Measurements from ENCODE around the gene IL20RB. TPM values are rescaled to one million over a fixed set of nuclear protein-coding genes. Genes with fewer than 3 reads are reported as not detected.
A peak's percentile ranks its signal among the peaks of the same experiment; 100 is the strongest.

IL20RB gene
- total RNA-seq (2016; rRNA removed; fragmentation: Illumina TruSeq; extraction: Trizol) = 0.22 and 0.34 TPM in 2 replicates
- total RNA-seq (2016; cell fraction: cytosol; rRNA removed; fragmentation: Illumina TruSeq; extraction: Trizol; ENCODE audit: low read depth) = 0.53 and 0.91 TPM in 2 replicates
- total RNA-seq (2016; cell fraction: insoluble cytoplasmic fraction; rRNA removed; fragmentation: Illumina TruSeq; extraction: Trizol) = 0.42 and 0.48 TPM in 2 replicates
- total RNA-seq (2016; cell fraction: membrane; rRNA removed; fragmentation: Illumina TruSeq; extraction: Trizol) = 0.37 and 0.45 TPM in 2 replicates
- total RNA-seq (2016; cell fraction: nucleus; rRNA removed; fragmentation: Illumina TruSeq; extraction: Trizol) = 0.68 and 1.5 TPM in 2 replicates
- polyA plus RNA-seq (2011; rRNA removed) = 0.32 and 0.37 TPM in 2 replicates
- 0.22 and 0.24 TPM in 2 replicates for polyA plus RNA-seq (2011; cell fraction: cytosol; rRNA removed)
- polyA plus RNA-seq (2011; cell fraction: nucleus; rRNA removed) = 0.63 and 0.69 TPM in 2 replicates
- 0.17 and 0.27 TPM in 2 replicates for polyA plus RNA-seq (2012)
- polyA plus RNA-seq (2016; cell fraction: cytosol; fragmentation: Illumina TruSeq; extraction: Trizol; ENCODE audit: low read depth) = 0.06 TPM in 1 of 2 replicates, not detected in the other
- polyA plus RNA-seq (2016; cell fraction: insoluble cytoplasmic fraction; fragmentation: Illumina TruSeq; extraction: Trizol; ENCODE audit: low read depth) = 0.34 and 0.61 TPM in 2 replicates
- polyA plus RNA-seq (2016; cell fraction: membrane; fragmentation: Illumina TruSeq; extraction: Trizol; ENCODE audit: low read depth) = 0.15 and 0.18 TPM in 2 replicates
- polyA plus RNA-seq (2016; cell fraction: nucleus; fragmentation: Illumina TruSeq; extraction: Trizol; ENCODE audit: insufficient read depth, low read depth) = 1.2 and 1.8 TPM in 2 replicates
- 2.0 and 67.6 TPM in 2 replicates for polyA minus RNA-seq (2011; rRNA and poly(A)+ RNA removed; ENCODE audit: low replicate concordance)
- polyA minus RNA-seq (2011; cell fraction: cytosol; rRNA and poly(A)+ RNA removed) = 0.40 and 0.62 TPM in 2 replicates
- 3.1 and 4.8 TPM in 2 replicates for polyA minus RNA-seq (2011; cell fraction: nucleus; rRNA and poly(A)+ RNA removed)
- percentile 46 among the genes with signal in this experiment for Bru-seq, nascent RNA
- BruChase-seq, experiment 1, labeled RNA remaining after a 6-hour chase = percentile 56 among the genes with signal in this experiment
- BruChase-seq, experiment 2, labeled RNA remaining after a 2-hour chase = percentile 53 among the genes with signal in this experiment
- long read RNA-seq, experiment 1, partial matches to known transcripts = 0 of 2 reads
- long read RNA-seq, experiment 1, other reads (novel, unspliced or antisense) = 2 of 2 reads
- long read RNA-seq, experiment 2, partial matches to known transcripts = 1 of 16 reads
- long read RNA-seq, experiment 2, other reads (novel, unspliced or antisense) = 15 of 16 reads

DNA sequence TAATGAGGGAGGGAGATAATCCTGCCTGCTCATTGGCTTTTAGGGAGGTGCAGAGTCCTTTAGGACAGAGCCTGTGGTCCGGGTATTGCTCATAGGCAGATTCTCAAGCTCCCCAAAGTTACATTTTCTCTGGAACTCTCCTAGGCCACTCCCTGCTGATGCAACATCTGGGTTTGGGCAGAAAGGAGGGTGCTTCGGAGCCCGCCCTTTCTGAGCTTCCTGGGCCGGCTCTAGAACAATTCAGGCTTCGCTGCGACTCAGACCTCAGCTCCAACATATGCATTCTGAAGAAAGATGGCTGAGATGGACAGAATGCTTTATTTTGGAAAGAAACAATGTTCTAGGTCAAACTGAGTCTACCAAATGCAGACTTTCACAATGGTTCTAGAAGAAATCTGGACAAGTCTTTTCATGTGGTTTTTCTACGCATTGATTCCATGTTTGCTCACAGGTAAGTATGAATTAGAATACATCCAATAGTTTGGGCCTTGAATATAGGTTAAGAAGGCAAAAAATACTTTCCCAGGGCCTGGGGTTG lies at the start of gene IL20RB:
Gene IL20RB, plus strand, starts transcription at position 233 of the 538 bp plus-strand sequence. Its CDS starts 131 bp downstream, at position 364.
- ChIA-PET CTCF (ENCODE audit: low intra/inter-chr PET ratio, low total read pairs) (no interaction called here), POLR2A (no interaction called here)
- intact Hi-C loops (cut with micrococcal nuclease; ENCODE audit: unreplicated experiment) (no loop called here), in situ Hi-C loops (cut with HindIII; ENCODE audit: extremely low pct_ligation_motif_present, low pct_unique_long_range_greater_than_20kb) (no loop called here)
- H4K20me1 ChIP-seq (ENCODE audit: insufficient read depth, low read length) = no peaks in the 10 kb centered on the region
- 98% methylated on average over 7 of the region's 7 CpGs for WGBS (ENCODE audit: low lambda C conversion rate)
- no peak within 1 kb of the TSS for H3K4me2 ChIP-seq (ENCODE audit: low read depth, low read length)
- peaks cover 45% of the 10 kb centered on the region for H3K4me1 ChIP-seq (ENCODE audit: insufficient read depth, low read length)
- H3K79me2 ChIP-seq (ENCODE audit: insufficient read depth, low read length) = no peaks in the 10 kb centered on the region
- H3K4me3 ChIP-seq (replicated peaks in 1 of 3; ENCODE audit: insufficient read depth in 1 of 3, low read depth in 2 of 3, low read length in 3 of 3) = no peak within 1 kb of the TSS
- no peak within 1 kb of the TSS for H2AFZ ChIP-seq (ENCODE audit: low read length)
- ATAC-seq (no peak), FAIRE-seq (no peak), DNase-seq (ENCODE audit: low spot score) (no peak)
- no peaks in the 10 kb centered on the region for H3K36me3 ChIP-seq (replicated peaks in 1 of 2; ENCODE audit: control insufficient read depth in 1 of 2, insufficient read depth in 2 of 2, low read length in 2 of 2)
- H3K27me3 ChIP-seq (ENCODE audit: control insufficient read depth in 1 of 2, insufficient read depth in 2 of 2, low read length in 2 of 2) = no peaks in the 10 kb centered on the region
- no peaks in the 10 kb centered on the region for H3K9me3 ChIP-seq (ENCODE audit: low read length)
- H3K27ac ChIP-seq (ENCODE audit: extremely low read length, insufficient read depth, low read length) = peak within 1 kb of the TSS; percentile 41
- BruUV-seq (replicated peaks) = no TSS peak
- no peak within 1 kb of the TSS for H3K9ac ChIP-seq (ENCODE audit: insufficient read depth, low read depth, low read length)
- TF ChIP-seq TFE3 (CRISPR knock-in tag; IDR thresholded peaks at IDR 0.05) (no peak), CENPBD1 (CRISPR knock-in tag; IDR thresholded peaks at IDR 0.05; ENCODE audit: borderline replicate concordance, low read depth) (no peak), CEBPB (IDR thresholded peaks at IDR 0.05; ENCODE audit: borderline replicate concordance, low read depth, low read length) (no peak), ZFP36L2 (CRISPR knock-in tag; IDR thresholded peaks at IDR 0.05) (no peak), RORA (CRISPR knock-in tag; IDR thresholded peaks at IDR 0.05) (no peak), PITX1 (CRISPR knock-in tag; IDR thresholded peaks at IDR 0.05) (no peak), ZSCAN9 (CRISPR knock-in tag; IDR thresholded peaks at IDR 0.05; ENCODE audit: borderline replicate concordance) (no peak)
- TF ChIP-seq, protein P1, sequence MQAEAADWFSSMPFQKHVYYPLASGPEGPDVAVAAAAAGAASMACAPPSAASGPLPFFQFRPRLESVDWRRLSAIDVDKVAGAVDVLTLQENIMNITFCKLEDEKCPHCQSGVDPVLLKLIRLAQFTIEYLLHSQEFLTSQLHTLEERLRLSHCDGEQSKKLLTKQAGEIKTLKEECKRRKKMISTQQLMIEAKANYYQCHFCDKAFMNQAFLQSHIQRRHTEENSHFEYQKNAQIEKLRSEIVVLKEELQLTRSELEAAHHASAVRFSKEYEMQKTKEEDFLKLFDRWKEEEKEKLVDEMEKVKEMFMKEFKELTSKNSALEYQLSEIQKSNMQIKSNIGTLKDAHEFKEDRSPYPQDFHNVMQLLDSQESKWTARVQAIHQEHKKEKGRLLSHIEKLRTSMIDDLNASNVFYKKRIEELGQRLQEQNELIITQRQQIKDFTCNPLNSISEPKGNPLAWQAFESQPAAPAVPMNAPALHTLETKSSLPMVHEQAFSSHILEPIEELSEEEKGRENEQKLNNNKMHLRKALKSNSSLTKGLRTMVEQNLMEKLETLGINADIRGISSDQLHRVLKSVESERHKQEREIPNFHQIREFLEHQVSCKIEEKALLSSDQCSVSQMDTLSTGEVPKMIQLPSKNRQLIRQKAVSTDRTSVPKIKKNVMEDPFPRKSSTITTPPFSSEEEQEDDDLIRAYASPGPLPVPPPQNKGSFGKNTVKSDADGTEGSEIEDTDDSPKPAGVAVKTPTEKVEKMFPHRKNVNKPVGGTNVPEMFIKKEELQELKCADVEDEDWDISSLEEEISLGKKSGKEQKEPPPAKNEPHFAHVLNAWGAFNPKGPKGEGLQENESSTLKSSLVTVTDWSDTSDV (CRISPR knock-in tag; IDR thresholded peaks at IDR 0.05) = no peak
- TF ChIP-seq, protein P2, sequence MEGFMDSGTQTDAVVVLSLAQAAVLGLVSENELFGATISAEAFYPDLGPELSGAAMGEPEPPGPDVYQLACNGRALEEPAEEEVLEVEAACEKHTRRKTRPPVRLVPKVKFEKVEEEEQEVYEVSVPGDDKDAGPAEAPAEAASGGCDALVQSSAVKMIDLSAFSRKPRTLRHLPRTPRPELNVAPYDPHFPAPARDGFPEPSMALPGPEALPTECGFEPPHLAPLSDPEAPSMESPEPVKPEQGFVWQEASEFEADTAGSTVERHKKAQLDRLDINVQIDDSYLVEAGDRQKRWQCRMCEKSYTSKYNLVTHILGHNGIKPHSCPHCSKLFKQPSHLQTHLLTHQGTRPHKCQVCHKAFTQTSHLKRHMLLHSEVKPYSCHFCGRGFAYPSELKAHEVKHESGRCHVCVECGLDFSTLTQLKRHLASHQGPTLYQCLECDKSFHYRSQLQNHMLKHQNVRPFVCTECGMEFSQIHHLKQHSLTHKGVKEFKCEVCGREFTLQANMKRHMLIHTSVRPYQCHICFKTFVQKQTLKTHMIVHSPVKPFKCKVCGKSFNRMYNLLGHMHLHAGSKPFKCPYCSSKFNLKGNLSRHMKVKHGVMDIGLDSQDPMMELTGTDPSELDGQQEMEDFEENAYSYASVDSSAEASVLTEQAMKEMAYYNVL (CRISPR knock-in tag; IDR thresholded peaks at IDR 0.05; ENCODE audit: borderline replicate concordance) = no peak

Data from HepG2 (cell line).